B cell (primary cell): Measurements from ENCODE around the gene ARHGAP6. TPM values are rescaled to one million over a fixed set of nuclear protein-coding genes. Genes with fewer than 3 reads are reported as not detected.

Experiments
- ATAC-seq: fragments of 200-7000 bp; cut with Tn5 transposase; one replicate; pipeline ENCODE4 v1.10.0; 2021; ENCODE audit warnings: low read depth, mild to moderate bottlenecking, moderate number of reproducible peaks, moderate library complexity
- CTCF ChIA-PET: fragments of 350-600 bp; sonication (Branson Sonifier 250); formaldehyde crosslinking; loops from one replicate; lab custom pipeline; 2021; ENCODE audit warnings: antibody characterized with exemption, inconsistent platforms; lab: Charles Lee
- POLR2A ChIA-PET: fragments of 350-600 bp; sonication (Branson Sonifier 250); formaldehyde crosslinking; loops from one replicate; lab custom pipeline; 2021; ENCODE audit warnings: antibody characterized with exemption; lab: Charles Lee
- DNase-seq: peaks from one replicate; pipeline ENCODE4 v3.0.0; 2013
- H2AFZ ChIP-seq: 2 replicates; pipeline ENCODE4 v1.6.1; 2012; ENCODE audit warnings: mild to moderate bottlenecking, low read depth, low read length; ENCODE audit not compliant: insufficient read depth, poor library complexity, severe bottlenecking
- H3K27ac ChIP-seq, 2 donors: 1 replicate in 1 of 2; 2 replicates in 1 of 2; pipeline ENCODE4 v1.5.1; 2012 to 2013; ENCODE audit warnings: low read length in 2 of 2, mild to moderate bottlenecking in 2 of 2, moderate library complexity in 1 of 2
- H3K27me3 ChIP-seq, 4 experiments: fragments of 200-600 bp in 1 of 4; sonication (generic) in 1 of 4; replicated peaks in 1 of 4; 1 replicate in 2 of 4; 2 replicates in 2 of 4; pipeline versions ENCODE4 v1.6.1 to v1.7.0; 2013 to 2016; ENCODE audit warnings: low read length in 3 of 4, mild to moderate bottlenecking in 2 of 4, mixed read lengths in 1 of 4, moderate library complexity in 1 of 4; ENCODE audit not compliant: insufficient read depth in 4 of 4, control insufficient read depth in 3 of 4; ENCODE audit errors: control extremely low read depth in 1 of 4
- H3K36me3 ChIP-seq, 2 experiments: replicated peaks in 1 of 2; 1 replicate in 1 of 2; 2 replicates in 1 of 2; pipeline versions ENCODE4 v1.6.1 to v1.7.1; 2013; ENCODE audit warnings: low read length in 1 of 2; ENCODE audit not compliant: insufficient read depth in 2 of 2, control insufficient read depth in 1 of 2; ENCODE audit errors: control extremely low read depth in 1 of 2, extremely low read depth in 1 of 2
- H3K4me1 ChIP-seq, 2 donors: fragments of 200-600 bp in 1 of 2; sonication (generic) in 1 of 2; 1 replicate in 1 of 2; 2 replicates in 1 of 2; pipeline versions ENCODE4 v1.5.1 to v1.6.1; 2013 to 2017; ENCODE audit warnings: low read length in 2 of 2; ENCODE audit not compliant: control insufficient read depth in 2 of 2, insufficient read depth in 2 of 2
- H3K4me2 ChIP-seq: replicated peaks from 2 replicates; pipeline ENCODE3; 2012; ENCODE audit warnings: mild to moderate bottlenecking, low read depth, low read length; ENCODE audit not compliant: poor library complexity, severe bottlenecking
- H3K4me3 ChIP-seq, 5 experiments: fragments of 200-600 bp in 1 of 5; sonication (generic) in 1 of 5; 1 replicate in 3 of 5; 2 replicates in 2 of 5; pipeline versions ENCODE4 v1.5.1 to v1.7.0; 2011 to 2016; ENCODE audit warnings: low read length in 4 of 5, mild to moderate bottlenecking in 4 of 5, low read depth in 2 of 5, control low read depth in 1 of 5, moderate library complexity in 1 of 5; ENCODE audit not compliant: insufficient read depth in 1 of 5; ENCODE audit errors: control extremely low read depth in 1 of 5, extremely low read depth in 1 of 5
- H3K79me2 ChIP-seq: fragments of 200-600 bp; sonication (generic); one replicate; pipeline ENCODE4 v1.6.0; 2016; ENCODE audit warnings: low read length; ENCODE audit not compliant: control insufficient read depth, insufficient read depth
- H3K9ac ChIP-seq: fragments of 200-600 bp; sonication (generic); 2 replicates; pipeline ENCODE4 v1.6.1; 2017; ENCODE audit warnings: mild to moderate bottlenecking, low read length, moderate library complexity
- H3K9me3 ChIP-seq, 3 donors: one replicate each; pipeline versions ENCODE4 v1.6.1 to v1.7.1; 2013; ENCODE audit warnings: low read length in 2 of 3; ENCODE audit not compliant: control insufficient read depth in 2 of 3, insufficient read depth in 1 of 3; ENCODE audit errors: control extremely low read depth in 1 of 3
- H4K20me1 ChIP-seq: 2 replicates; pipeline ENCODE4 v1.6.0; 2012; ENCODE audit warnings: mild to moderate bottlenecking, low read length; ENCODE audit not compliant: insufficient read depth, control insufficient read depth, poor library complexity, severe bottlenecking
- H3K27ac Mint-ChIP-seq: one replicate; pipeline ENCODE4 v1.8.0; 2021; ENCODE audit warnings: mixed read lengths
- H3K27me3 Mint-ChIP-seq: one replicate; pipeline ENCODE4 v1.8.0; 2021; ENCODE audit warnings: mixed read lengths
- H3K4me1 Mint-ChIP-seq: one replicate; pipeline ENCODE4 v1.8.0; 2021; ENCODE audit warnings: mixed read lengths
- H3K4me3 Mint-ChIP-seq: one replicate; pipeline ENCODE4 v1.8.0; 2021; ENCODE audit warnings: mixed read lengths
- H3K9me3 Mint-ChIP-seq: one replicate; pipeline ENCODE4 v1.8.0; 2022; ENCODE audit warnings: mixed read lengths; ENCODE audit not compliant: insufficient read depth
- CTCF ChIP-seq: fragments of 200-600 bp; IDR thresholded peaks from one replicate; pipeline ENCODE4 v1.8.0; 2022; ENCODE audit warnings: antibody characterized with exemption, mild to moderate bottlenecking
- EZH2 ChIP-seq: IDR thresholded peaks from 2 replicates; pipeline ENCODE4 v1.6.1; 2012; ENCODE audit warnings: borderline replicate concordance, low read depth, mild to moderate bottlenecking, moderate library complexity, low read length; ENCODE audit not compliant: insufficient read depth, poor library complexity, severe bottlenecking
- WGBS: methylation state at CpG from one replicate; pipeline ENCODE4 v1.1.5; 2013; ENCODE audit warnings: missing lambda C conversion rate; ENCODE audit not compliant: insufficient coverage; 5-methylcytosine and 5-hydroxymethylcytosine counted together
- intact Hi-C: fragments of 100-400 bp; cut with micrococcal nuclease; formaldehyde crosslinking; loops from one replicate; pipeline ENCODE4 v1.10.0; 2022
- polyA plus RNA-seq: library from polyadenylated mRNA; depleted of rRNA; stranded (reverse); fragments of >200 nt; gene quantifications from 2 replicates; pipeline ENCODE4 v1.2.3, GENCODE V29; 2012
- total RNA-seq, 2 donors: library from RNA; stranded (reverse); fragments of 120-200 nt in 1 of 2; gene quantifications; 1 replicate in 1 of 2; 2 replicates in 1 of 2; pipeline versions ENCODE4 v1.2.3 to v1.2.4, GENCODE V29; 2013 to 2022

ARHGAP6 gene
- total and polyA plus RNA-seq, 2 donors (not counting 1 experiment from before 2014, with no cell fraction given), result 1.6 to 2.6 TPM

- no peak overlapping the region for H3K27ac ChIP-seq
- ATAC-seq (no peak), DNase-seq (no peak)
- H3K27ac Mint-ChIP-seq, result no peak overlapping the region
- ChIA-PET CTCF (no interaction called here), POLR2A (no interaction called here)
- no CpG with 5 or more reads among the region's 3 CpGs for WGBS
- no peaks in the 10 kb centered on the region for H3K36me3 ChIP-seq
- H3K79me2 ChIP-seq, result no peaks in the 10 kb centered on the region
- H3K4me3 Mint-ChIP-seq, result no peak overlapping the region
- H3K9me3 ChIP-seq, result no peaks in the 10 kb centered on the region
- intact Hi-C loops, result no loop called here
- no peak overlapping the region for H3K9ac ChIP-seq
- no peaks in the 10 kb centered on the region for H3K4me1 ChIP-seq
- no peak for TF ChIP-seq EZH2
- TF ChIP-seq CTCF, result no peak
- H2AFZ ChIP-seq, result no peak overlapping the region
- H3K27me3 Mint-ChIP-seq, result peaks cover 7% of the 10 kb centered on the region
- no peak overlapping the region for H3K4me2 ChIP-seq
- H3K4me1 Mint-ChIP-seq, result peaks cover 15% of the 10 kb centered on the region
- no peaks in the 10 kb centered on the region for H3K9me3 Mint-ChIP-seq
- no peaks in the 10 kb centered on the region for H3K27me3 ChIP-seq
- no peaks in the 10 kb centered on the region for H4K20me1 ChIP-seq
- no peak overlapping the region for H3K4me3 ChIP-seq
Observed at GRCh38 chrX:11577603-11578002, 88.1 kb downstream of the ARHGAP6 start.

- Mint-ChIP-seq H3K9me3 (no peaks in the 10 kb centered on the region), H3K27ac (no peak overlapping the region)
Observed at GRCh38 chrX:11575332-11575731, 90.4 kb downstream of the ARHGAP6 start.

More at GRCh38 chrX:11575332-11575731, 90.4 kb downstream of the ARHGAP6 start:
- no peak for TF ChIP-seq EZH2
- TF ChIP-seq CTCF, result no peak
- Mint-ChIP-seq H3K4me3 (no peak overlapping the region), H3K4me1 (peaks cover 6% of the 10 kb centered on the region), H3K27me3 (peaks cover 7% of the 10 kb centered on the region)
- Histone ChIP-seq H3K4me2 (no peak overlapping the region), H3K4me3 (no peak overlapping the region), H4K20me1 (no peaks in the 10 kb centered on the region), H3K27ac (no peak overlapping the region), H3K9me3 (no peaks in the 10 kb centered on the region), H3K9ac (no peak overlapping the region), H3K27me3 (no peaks in the 10 kb centered on the region), H3K36me3 (no peaks in the 10 kb centered on the region), H2AFZ (no peak overlapping the region), H3K79me2 (no peaks in the 10 kb centered on the region), H3K4me1 (no peaks in the 10 kb centered on the region)
- ChIA-PET POLR2A (no interaction called here), CTCF (no interaction called here)
- WGBS, result no CpG with 5 or more reads among the region's 2 CpGs
- intact Hi-C loops, result no loop called here
- ATAC-seq, result no peak
- no peak for DNase-seq
